Neural progenitor cell (in vitro differentiated cells): ENCODE measurements around the gene LIF. TPM values are rescaled to one million over a fixed set of nuclear protein-coding genes. Genes with fewer than 3 reads are reported as not detected.
A peak's percentile ranks its signal among the peaks of the same experiment; 100 is the strongest.

ENCODE experiments used
- DNase-seq: peaks from one replicate; pipeline ENCODE4 v3.0.0-alpha.2; 2016; ENCODE audit warnings: low spot score
- H2AFZ ChIP-seq: fragments of 200-600 bp; sonication (generic); replicated peaks from 2 replicates; pipeline ENCODE4 v1.6.1; 2016; ENCODE audit warnings: antibody characterized with exemption
- H3F3A ChIP-seq: fragments of 200-600 bp; sonication (generic); 2 replicates; pipeline ENCODE4 v1.6.1; 2016; ENCODE audit warnings: antibody characterized with exemption, low read depth
- H3K27ac ChIP-seq: fragments of 200-600 bp; sonication (generic); 2 replicates; pipeline ENCODE4 v1.5.1; 2016; ENCODE audit warnings: mild to moderate bottlenecking
- H3K27me3 ChIP-seq: fragments of 200-600 bp; sonication (generic); 2 replicates; pipeline ENCODE4 v1.6.1; 2016; ENCODE audit warnings: mild to moderate bottlenecking, moderate library complexity
- H3K36me3 ChIP-seq: fragments of 200-600 bp; sonication (generic); 2 replicates; pipeline ENCODE4 v1.5.1; 2016
- H3K4me1 ChIP-seq: fragments of 200-600 bp; sonication (generic); 2 replicates; pipeline ENCODE4 v1.6.1; 2016; ENCODE audit warnings: mixed run types
- H3K4me2 ChIP-seq: fragments of 200-600 bp; sonication (generic); 2 replicates; pipeline ENCODE4 v1.6.1; 2016
- H3K4me3 ChIP-seq: fragments of 200-600 bp; sonication (generic); 2 replicates; pipeline ENCODE4 v1.5.1; 2016
- H3K79me2 ChIP-seq: fragments of 200-600 bp; sonication (generic); 2 replicates; pipeline ENCODE4 v1.6.1; 2016; ENCODE audit warnings: low read depth
- H3K9ac ChIP-seq: fragments of 200-600 bp; sonication (generic); 2 replicates; pipeline ENCODE4 v1.6.1; 2016
- H3K9me3 ChIP-seq: fragments of 200-600 bp; sonication (generic); 2 replicates; pipeline ENCODE4 v1.5.1; 2016; ENCODE audit warnings: low read depth
- H4K20me1 ChIP-seq: fragments of 200-600 bp; sonication (generic); 2 replicates; pipeline ENCODE4 v1.6.1; 2016; ENCODE audit warnings: low read depth
- H3K27ac Mint-ChIP-seq: 3 replicates; pipeline ENCODE4 v1.8.0; 2021; ENCODE audit warnings: mixed read lengths
- H3K27me3 Mint-ChIP-seq: 2 replicates; pipeline ENCODE4 v1.8.0; 2022; ENCODE audit warnings: low read depth, mild to moderate bottlenecking, inconsistent platforms, moderate library complexity, mixed read lengths; ENCODE audit not compliant: insufficient read depth
- H3K36me3 Mint-ChIP-seq: 3 replicates; pipeline ENCODE4 v1.8.0; 2021; ENCODE audit warnings: mixed read lengths
- H3K4me1 Mint-ChIP-seq: 3 replicates; pipeline ENCODE4 v1.8.0; 2021; ENCODE audit warnings: mixed read lengths
- H3K4me3 Mint-ChIP-seq: 3 replicates; pipeline ENCODE4 v1.8.0; 2021; ENCODE audit warnings: mild to moderate bottlenecking, moderate library complexity, mixed read lengths
- H3K9me3 Mint-ChIP-seq: 3 replicates; pipeline ENCODE4 v1.8.0; 2020; ENCODE audit warnings: mixed read lengths
- EZH2 ChIP-seq: fragments of 200-600 bp; sonication (generic); IDR thresholded peaks from 2 replicates; pipeline ENCODE4 v1.6.1; 2017; ENCODE audit warnings: antibody characterized with exemption, mild to moderate bottlenecking, moderate library complexity
- EZH2phosphoT487 ChIP-seq: fragments of 200-600 bp; sonication (generic); IDR thresholded peaks from 2 replicates; pipeline ENCODE4 v1.6.1; 2017; ENCODE audit warnings: antibody characterized with exemption
- total RNA-seq: library from RNA; depleted of rRNA; stranded (reverse); fragments of >200 nt; gene quantifications from 2 replicates; pipeline ENCODE4 v1.2.3, GENCODE V29; 2015; ENCODE audit warnings: low replicate concordance
- TF ChIP-seq, protein P1 (sequence below): fragments of 200-600 bp; sonication (generic); IDR thresholded peaks from 2 replicates; pipeline ENCODE4 v1.5.1; 2017; ENCODE audit warnings: antibody characterized with exemption, mild to moderate bottlenecking

LIF gene
- total RNA-seq, 1 donor from 2014 or later, result 0.21 TPM

DNA sequence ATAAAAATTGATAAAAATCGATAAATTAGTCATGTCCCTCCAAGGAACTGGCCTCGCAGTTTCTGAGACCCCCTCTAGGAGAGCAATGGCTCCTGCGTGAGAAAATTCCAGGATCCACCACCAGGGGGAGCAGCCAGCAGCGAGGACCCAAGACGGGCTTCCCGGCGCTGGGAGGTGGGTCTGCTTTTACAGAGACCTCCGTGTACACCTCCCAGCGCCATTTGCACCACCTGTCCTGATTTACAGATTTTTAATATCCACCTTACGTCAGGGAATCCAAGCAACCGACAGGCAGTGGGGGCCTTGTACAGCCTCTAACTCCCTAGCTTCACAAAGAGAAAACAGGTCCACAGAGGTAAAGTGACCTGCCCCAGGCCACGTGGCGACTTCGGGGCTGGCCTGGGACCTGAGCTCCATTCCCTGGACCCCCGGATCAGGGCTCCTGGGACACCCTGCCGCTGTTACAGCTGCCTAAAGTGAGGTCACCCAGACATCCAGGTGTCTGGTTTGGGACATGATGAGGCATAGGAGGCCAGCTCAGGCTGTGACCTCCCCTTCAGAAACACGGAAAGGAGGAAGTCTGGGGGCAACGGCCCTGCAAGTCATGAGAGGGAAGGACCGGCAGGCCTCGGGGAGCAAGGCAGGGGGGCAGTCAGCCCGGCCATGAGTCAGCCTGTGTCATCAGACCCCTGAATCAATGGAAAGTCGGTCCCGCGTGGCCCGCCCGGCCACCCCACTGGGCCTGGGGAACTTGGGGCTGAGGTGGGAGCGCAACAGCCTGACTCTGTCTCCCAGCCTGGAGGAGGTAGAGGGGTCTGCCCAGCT is 16.6 kb upstream of the LIF start:
- Histone ChIP-seq H3K27ac (no peak overlapping the region), H3K27me3 (peaks cover 4% of the 10 kb centered on the region), H3K4me3 (no peak overlapping the region), H3K9me3 (no peaks in the 10 kb centered on the region), H4K20me1 (no peaks in the 10 kb centered on the region), H3K79me2 (no peaks in the 10 kb centered on the region), H3K4me2 (peak overlapping the region; percentile 39), H3F3A (no peaks in the 10 kb centered on the region), H3K36me3 (no peaks in the 10 kb centered on the region), H2AFZ (peak overlapping the region; percentile 82), H3K4me1 (peaks cover under 1% of the 10 kb centered on the region), H3K9ac (no peak overlapping the region)
- no peak overlapping the region for H3K27ac Mint-ChIP-seq
- H3K36me3 Mint-ChIP-seq, result no peaks in the 10 kb centered on the region
- peaks cover 15% of the 10 kb centered on the region for H3K27me3 Mint-ChIP-seq
- no peak for TF ChIP-seq EZH2phosphoT487
- TF ChIP-seq, protein P1, sequence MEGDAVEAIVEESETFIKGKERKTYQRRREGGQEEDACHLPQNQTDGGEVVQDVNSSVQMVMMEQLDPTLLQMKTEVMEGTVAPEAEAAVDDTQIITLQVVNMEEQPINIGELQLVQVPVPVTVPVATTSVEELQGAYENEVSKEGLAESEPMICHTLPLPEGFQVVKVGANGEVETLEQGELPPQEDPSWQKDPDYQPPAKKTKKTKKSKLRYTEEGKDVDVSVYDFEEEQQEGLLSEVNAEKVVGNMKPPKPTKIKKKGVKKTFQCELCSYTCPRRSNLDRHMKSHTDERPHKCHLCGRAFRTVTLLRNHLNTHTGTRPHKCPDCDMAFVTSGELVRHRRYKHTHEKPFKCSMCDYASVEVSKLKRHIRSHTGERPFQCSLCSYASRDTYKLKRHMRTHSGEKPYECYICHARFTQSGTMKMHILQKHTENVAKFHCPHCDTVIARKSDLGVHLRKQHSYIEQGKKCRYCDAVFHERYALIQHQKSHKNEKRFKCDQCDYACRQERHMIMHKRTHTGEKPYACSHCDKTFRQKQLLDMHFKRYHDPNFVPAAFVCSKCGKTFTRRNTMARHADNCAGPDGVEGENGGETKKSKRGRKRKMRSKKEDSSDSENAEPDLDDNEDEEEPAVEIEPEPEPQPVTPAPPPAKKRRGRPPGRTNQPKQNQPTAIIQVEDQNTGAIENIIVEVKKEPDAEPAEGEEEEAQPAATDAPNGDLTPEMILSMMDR, result peak; percentile 92
- peak; percentile 89 for DNase-seq
- peak overlapping the region; percentile 33 for H3K4me3 Mint-ChIP-seq
- H3K9me3 Mint-ChIP-seq, result no peaks in the 10 kb centered on the region
- peaks cover 17% of the 10 kb centered on the region for H3K4me1 Mint-ChIP-seq

DNA sequence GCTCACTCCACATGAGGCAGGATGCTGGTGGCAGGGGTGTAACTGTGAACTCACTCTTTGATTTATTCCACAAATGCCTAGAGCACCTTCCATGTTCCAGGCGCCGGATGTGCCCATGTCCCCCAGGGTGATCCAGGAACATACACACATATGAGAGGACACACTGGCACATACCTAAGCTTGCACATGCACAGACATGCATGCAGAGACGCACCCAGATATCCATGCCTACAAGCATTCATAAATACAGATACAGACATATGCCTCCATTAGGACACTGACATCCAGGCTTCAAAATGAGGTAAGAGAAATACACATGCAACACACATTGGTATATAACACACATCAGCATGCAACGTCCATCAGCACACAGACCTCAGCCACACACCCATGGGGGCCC is 15.6 kb upstream of the LIF start:
- no peaks in the 10 kb centered on the region for H4K20me1 ChIP-seq
- DNase-seq, result no peak
- H2AFZ ChIP-seq, result no peak overlapping the region
- no peaks in the 10 kb centered on the region for H3K36me3 Mint-ChIP-seq
- H3K4me3 ChIP-seq, result no peak overlapping the region
- H3K79me2 ChIP-seq, result no peaks in the 10 kb centered on the region
- H3K9me3 ChIP-seq, result no peaks in the 10 kb centered on the region
- no peak overlapping the region for H3K4me2 ChIP-seq
- no peak overlapping the region for H3K9ac ChIP-seq
- H3K4me3 Mint-ChIP-seq, result peak overlapping the region; percentile 62
- H3K27ac Mint-ChIP-seq, result peak overlapping the region; percentile 63
- peaks cover 19% of the 10 kb centered on the region for H3K4me1 Mint-ChIP-seq
- no peaks in the 10 kb centered on the region for H3K9me3 Mint-ChIP-seq
- TF ChIP-seq, protein P1, result no peak
- TF ChIP-seq EZH2, result no peak
- TF ChIP-seq EZH2phosphoT487, result no peak
- H3K36me3 ChIP-seq, result no peaks in the 10 kb centered on the region
- peaks cover 5% of the 10 kb centered on the region for H3K4me1 ChIP-seq
- no peaks in the 10 kb centered on the region for H3F3A ChIP-seq
- no peak overlapping the region for H3K27ac ChIP-seq
- H3K27me3 Mint-ChIP-seq, result peaks cover 18% of the 10 kb centered on the region
- H3K27me3 ChIP-seq, result peaks cover 4% of the 10 kb centered on the region

DNA sequence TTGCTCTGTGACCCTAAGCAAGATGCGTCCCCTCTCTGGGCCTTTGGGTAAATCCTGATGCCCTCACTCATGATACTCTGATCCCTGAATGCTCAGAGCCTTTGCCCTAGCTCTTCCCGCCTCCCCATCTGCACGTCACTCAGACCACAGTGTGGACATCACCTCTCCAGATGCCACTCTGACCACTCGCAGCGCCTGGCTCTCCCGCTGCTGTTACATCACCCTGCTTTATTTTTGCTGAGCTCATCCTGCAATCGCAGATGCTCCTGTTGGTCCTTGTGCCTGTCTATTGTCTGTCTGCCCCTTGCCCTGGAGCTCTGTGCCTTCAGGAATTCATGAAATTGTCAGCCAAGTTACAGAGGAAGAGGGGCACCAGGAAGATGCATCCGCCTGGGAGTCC is 14.6 kb upstream of the LIF start:
- Mint-ChIP-seq H3K4me1 (peaks cover 23% of the 10 kb centered on the region), H3K27ac (no peak overlapping the region), H3K36me3 (no peaks in the 10 kb centered on the region), H3K9me3 (no peaks in the 10 kb centered on the region), H3K4me3 (no peak overlapping the region), H3K27me3 (peaks cover 21% of the 10 kb centered on the region)
- TF ChIP-seq EZH2 (no peak), EZH2phosphoT487 (no peak)
- TF ChIP-seq, protein P1, result no peak
- peaks cover 5% of the 10 kb centered on the region for H3K4me1 ChIP-seq
- no peak overlapping the region for H2AFZ ChIP-seq
- no peak overlapping the region for H3K4me2 ChIP-seq
- H4K20me1 ChIP-seq, result no peaks in the 10 kb centered on the region
- H3K4me3 ChIP-seq, result no peak overlapping the region
- no peak overlapping the region for H3K27ac ChIP-seq
- no peaks in the 10 kb centered on the region for H3K36me3 ChIP-seq
- no peak for DNase-seq
- H3K9ac ChIP-seq, result no peak overlapping the region
- H3K27me3 ChIP-seq, result peaks cover 4% of the 10 kb centered on the region
- H3F3A ChIP-seq, result peaks cover 7% of the 10 kb centered on the region
- no peaks in the 10 kb centered on the region for H3K79me2 ChIP-seq
- no peaks in the 10 kb centered on the region for H3K9me3 ChIP-seq
